Putamen (tissue), 1 donor: ENCODE results near the gene RIPK4.
A peak's percentile ranks its signal among the peaks of the same experiment; 100 is the strongest.

Experiments
- DNase-seq: peaks from one replicate; pipeline ENCODE4 v3.0.0-alpha.2; 2016; ENCODE audit warnings: low spot score

Gene RIPK4

GRCh38 chr21:41766883-41767605 lies at the start of gene RIPK4:
RIPK4 (minus strand) TSS chr21:41767052; CDS start chr21:41767041, 11 bp downstream.
- no peak for DNase-seq

GRCh38 chr21:41815652-41816582 lies 49.1 kb upstream of the RIPK4 start:
- DNase-seq = no peak

- DNase-seq = no peak
Measured at GRCh38 chr21:41813226-41813625, 46.4 kb upstream of the RIPK4 start.

- DNase-seq = no peak
Measured at GRCh38 chr21:41812679-41813078, 45.8 kb upstream of the RIPK4 start.

GRCh38 chr21:41810597-41810932 lies 43.7 kb upstream of the RIPK4 start:
- DNase-seq = no peak

GRCh38 chr21:41809891-41810596 lies 43.2 kb upstream of the RIPK4 start:
- DNase-seq = no peak

GRCh38 chr21:41808846-41809245 lies 42.0 kb upstream of the RIPK4 start:
- DNase-seq = no peak

- no peak for DNase-seq
Measured at GRCh38 chr21:41808094-41808493, 41.2 kb upstream of the RIPK4 start.

- DNase-seq = no peak
Measured at GRCh38 chr21:41806773-41807172, 39.9 kb upstream of the RIPK4 start.

GRCh38 chr21:41805643-41806042 lies 38.8 kb upstream of the RIPK4 start:
- DNase-seq = no peak

GRCh38 chr21:41805038-41805437 lies 38.2 kb upstream of the RIPK4 start:
- DNase-seq = no peak

- DNase-seq = no peak
Measured at GRCh38 chr21:41804381-41804780, 37.5 kb upstream of the RIPK4 start.

GRCh38 chr21:41803316-41803715 lies 36.5 kb upstream of the RIPK4 start:
- no peak for DNase-seq

- peak; percentile 58 for DNase-seq
Measured at GRCh38 chr21:41802684-41803083, 35.8 kb upstream of the RIPK4 start.

GRCh38 chr21:41802198-41802584 lies 35.3 kb upstream of the RIPK4 start:
- no peak for DNase-seq

- no peak for DNase-seq
Measured at GRCh38 chr21:41801321-41802197, 34.7 kb upstream of the RIPK4 start.

GRCh38 chr21:41800425-41801320 lies 33.8 kb upstream of the RIPK4 start:
- no peak for DNase-seq

GRCh38 chr21:41799763-41800162 lies 32.9 kb upstream of the RIPK4 start:
- no peak for DNase-seq

- DNase-seq = no peak
Measured at GRCh38 chr21:41798326-41798725, 31.5 kb upstream of the RIPK4 start.

- DNase-seq = no peak
Measured at GRCh38 chr21:41796476-41797080, 29.7 kb upstream of the RIPK4 start.
